Measurements from ENCODE around the gene COL9A2.

- TF ChIP-seq EZH2phosphoT487 (conservative IDR thresholded peaks at IDR 0.05; ENCODE audit: low read length) = no peak
- no peak for TF ChIP-seq CTCF (IDR thresholded peaks at IDR 0.05; ENCODE audit: insufficient read depth, low read length, poor library complexity, severe bottlenecking)
These were observed 17.5 kb downstream of the COL9A2 start for GRCh38 chr1:40299366-40300248.

Measured in SU-DHL-6 (cell line).